HG03469 (cell line): ENCODE results near the gene TMEM79.

Experiments used
- ATAC-seq: cut with Tn5 transposase; IDR thresholded peaks from one replicate; pipeline ENCODE4 v1.9.1; 2021; ENCODE audit warnings: mild to moderate bottlenecking, moderate library complexity, moderate number of reproducible peaks; ENCODE audit not compliant: unreplicated experiment

TMEM79 gene, protein sequence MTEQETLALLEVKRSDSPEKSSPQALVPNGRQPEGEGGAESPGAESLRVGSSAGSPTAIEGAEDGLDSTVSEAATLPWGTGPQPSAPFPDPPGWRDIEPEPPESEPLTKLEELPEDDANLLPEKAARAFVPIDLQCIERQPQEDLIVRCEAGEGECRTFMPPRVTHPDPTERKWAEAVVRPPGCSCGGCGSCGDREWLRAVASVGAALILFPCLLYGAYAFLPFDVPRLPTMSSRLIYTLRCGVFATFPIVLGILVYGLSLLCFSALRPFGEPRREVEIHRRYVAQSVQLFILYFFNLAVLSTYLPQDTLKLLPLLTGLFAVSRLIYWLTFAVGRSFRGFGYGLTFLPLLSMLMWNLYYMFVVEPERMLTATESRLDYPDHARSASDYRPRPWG

DNA sequence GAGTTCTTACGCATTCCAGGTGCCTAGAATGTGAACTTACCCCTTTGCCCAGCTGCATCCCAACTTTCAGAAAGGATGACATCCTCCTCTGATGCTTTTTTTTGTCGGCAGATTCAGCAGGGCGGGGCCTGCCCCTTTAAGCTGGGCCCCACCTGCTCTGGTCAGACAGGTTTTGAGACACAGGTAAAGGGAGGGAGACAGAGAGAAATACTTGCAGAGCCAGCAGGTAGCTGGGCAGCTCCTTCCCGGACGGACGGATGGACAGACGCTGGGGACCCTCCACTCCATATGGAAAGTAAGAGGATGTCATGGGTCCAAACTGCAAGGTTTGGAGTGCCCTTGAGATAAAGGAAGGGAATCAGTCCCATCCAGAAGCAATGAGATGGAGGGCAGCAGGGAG, at the start of gene TMEM79:
TSS of gene TMEM79 (plus strand) at position 214 of the 400 bp plus-strand sequence. CDS start 902 bp downstream, outside the sequence.
- ATAC-seq, result no peak

DNA sequence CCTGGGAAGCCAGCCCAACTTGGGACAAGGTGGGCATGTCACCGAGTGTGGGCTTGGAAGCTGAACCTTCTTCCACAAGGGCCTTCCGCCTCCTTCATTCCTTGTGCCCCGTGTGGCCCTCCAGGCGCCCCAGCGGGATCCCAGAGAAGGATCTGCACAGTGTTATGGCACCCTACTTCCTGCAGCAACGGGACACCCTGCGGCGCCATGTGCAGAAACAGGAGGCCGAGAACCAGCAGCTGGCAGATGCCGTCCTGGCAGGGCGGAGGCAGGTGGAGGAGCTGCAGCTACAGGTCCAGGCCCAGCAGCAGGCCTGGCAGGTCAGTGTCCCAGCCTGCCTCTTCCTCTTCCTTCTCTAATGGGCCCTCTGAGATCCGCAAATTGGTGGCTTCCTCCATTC, 48.0 kb upstream of the TMEM79 start:
- ATAC-seq, result no peak

DNA sequence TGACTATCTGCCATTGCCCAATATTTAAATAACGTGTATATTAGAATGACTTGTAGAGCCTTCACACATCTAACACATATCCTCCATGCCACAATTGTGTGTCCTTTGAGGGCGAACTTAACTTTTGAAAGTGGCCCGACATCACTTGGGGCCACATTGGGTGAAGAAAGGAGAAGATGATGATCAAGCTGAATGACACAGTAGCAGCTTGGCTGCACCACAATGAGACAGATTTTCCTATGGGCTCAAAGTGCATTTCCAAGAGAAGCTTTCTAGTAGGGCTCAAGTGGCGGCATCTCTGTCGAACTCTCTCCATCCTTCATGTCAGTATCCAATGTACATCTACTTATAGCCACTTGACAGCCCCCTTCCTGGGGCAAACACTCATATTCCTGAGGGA, 45.9 kb upstream of the TMEM79 start:
- no peak for ATAC-seq

DNA sequence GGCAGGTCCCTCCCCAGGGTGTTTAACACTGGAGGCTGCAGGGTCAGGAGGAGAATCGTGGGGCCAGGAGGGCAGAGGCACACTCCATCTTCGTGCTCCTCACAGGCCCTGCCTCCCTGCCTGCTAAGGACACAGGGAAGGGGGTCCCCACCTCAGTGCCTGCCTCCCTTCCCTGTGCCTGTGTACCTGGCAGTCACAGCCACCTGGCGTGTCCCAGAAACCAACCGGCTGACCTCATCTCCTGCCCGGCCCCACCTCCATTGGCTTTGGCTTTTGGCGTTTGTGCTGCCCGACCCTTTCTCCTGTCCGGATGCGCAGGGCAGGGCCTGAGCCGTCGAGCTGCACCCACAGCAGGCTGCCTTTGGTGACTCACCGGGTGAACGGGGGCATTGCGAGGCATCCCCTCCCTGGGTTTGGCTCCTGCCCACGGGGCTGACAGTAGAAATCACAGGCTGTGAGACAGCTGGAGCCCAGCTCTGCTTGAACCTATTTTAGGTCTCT, 42.8 kb upstream of the TMEM79 start:
- ATAC-seq, result no peak

DNA sequence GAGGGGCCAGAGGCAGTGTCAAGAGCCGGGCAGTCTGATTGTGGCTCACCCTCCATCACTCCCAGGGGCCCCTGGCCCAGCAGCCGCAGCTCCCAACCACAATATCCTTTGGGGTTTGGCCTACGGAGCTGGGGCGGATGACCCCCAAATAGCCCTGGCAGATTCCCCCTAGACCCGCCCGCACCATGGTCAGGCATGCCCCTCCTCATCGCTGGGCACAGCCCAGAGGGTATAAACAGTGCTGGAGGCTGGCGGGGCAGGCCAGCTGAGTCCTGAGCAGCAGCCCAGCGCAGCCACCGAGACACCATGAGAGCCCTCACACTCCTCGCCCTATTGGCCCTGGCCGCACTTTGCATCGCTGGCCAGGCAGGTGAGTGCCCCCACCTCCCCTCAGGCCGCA, 42.2 kb upstream of the TMEM79 start, which contains the start of gene BGLAP:
TSS of gene BGLAP (plus strand) at position 259 of the 400 bp plus-strand sequence. CDS start at position 307, 48 bp downstream.
- no peak for ATAC-seq

DNA sequence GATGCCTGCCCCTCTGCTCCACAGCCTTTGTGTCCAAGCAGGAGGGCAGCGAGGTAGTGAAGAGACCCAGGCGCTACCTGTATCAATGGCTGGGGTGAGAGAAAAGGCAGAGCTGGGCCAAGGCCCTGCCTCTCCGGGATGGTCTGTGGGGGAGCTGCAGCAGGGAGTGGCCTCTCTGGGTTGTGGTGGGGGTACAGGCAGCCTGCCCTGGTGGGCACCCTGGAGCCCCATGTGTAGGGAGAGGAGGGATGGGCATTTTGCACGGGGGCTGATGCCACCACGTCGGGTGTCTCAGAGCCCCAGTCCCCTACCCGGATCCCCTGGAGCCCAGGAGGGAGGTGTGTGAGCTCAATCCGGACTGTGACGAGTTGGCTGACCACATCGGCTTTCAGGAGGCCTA, 41.4 kb upstream of the TMEM79 start:
- ATAC-seq, result no peak

DNA sequence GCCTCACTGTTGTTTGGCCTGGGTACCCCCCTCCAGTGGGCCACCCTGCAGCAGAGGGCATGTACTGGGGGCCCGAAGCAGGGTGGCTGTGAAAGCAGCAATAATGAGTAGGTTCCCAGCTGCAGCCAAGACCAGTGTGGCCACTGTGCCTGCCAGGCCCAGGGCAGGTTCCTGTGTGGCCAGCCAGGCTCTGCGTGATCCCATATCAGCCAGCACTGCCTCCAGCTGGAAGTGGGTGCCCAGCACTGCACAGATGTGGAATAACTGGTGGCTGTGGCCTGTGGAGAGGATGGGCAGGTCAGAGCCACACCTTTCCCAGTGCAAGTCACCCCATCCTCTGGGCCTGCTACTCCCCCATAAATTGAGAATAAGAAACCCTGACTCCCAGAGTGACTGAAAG, 40.0 kb upstream of the TMEM79 start:
- no peak for ATAC-seq

DNA sequence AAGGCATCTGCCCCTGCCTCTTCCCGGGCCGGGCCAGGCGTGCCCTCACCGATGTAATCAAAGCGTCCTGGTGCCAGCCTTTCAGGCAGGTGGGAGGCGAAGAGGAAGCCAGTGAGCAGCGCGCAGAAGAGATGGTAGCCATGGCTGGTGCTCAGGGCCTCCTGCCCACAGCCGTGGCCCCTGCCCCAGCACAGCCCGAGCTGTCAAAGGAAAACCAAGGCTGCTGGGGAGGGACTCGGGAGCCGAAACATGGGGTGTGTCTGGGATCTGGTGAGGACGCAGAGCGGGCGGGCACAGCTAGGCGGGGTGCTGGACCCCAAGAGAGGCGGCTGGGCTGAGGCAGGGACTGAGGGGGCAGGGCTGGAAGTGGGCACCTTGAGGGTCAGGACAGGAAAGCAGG, 39.4 kb upstream of the TMEM79 start:
- ATAC-seq, result no peak

DNA sequence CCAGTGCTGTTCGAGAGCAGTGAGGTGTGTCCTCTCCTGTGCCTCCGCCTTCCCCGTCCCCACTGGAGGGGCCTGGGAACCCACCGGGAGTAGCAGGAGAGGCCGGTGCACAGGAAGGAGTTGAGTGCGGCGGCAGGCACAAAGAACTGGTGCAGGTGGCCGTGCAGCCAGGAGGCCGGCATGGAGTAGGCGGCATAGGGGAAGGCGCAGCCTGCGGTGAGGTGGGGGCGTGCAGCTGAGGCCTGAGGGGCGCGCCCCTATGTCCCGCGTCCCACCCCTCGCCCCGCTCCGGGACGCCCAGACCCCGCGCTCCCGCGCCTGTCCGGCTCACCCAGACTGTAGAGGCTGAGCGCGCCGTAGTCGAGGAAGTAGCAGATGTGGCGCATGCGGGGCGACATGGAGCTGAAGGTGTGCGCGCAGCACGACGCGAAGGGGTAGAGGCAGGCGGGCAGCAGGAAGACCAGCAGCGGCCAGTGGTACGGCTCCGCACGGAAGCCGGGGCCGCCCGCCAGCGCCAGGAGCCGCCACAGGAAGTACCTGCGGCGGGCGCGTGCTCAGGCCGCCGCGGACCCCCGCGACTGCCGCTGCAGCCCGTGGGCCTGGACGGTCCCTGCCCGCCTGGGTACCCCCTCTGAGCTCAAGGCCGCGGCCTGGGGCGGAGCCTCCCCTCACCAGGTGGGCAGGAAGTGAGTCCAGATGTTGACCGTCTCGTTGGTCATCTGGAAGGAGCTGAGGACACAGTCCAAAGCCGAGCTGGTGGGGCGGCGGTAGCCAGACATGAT, 38.5 kb upstream of the TMEM79 start:
- no peak for ATAC-seq

DNA sequence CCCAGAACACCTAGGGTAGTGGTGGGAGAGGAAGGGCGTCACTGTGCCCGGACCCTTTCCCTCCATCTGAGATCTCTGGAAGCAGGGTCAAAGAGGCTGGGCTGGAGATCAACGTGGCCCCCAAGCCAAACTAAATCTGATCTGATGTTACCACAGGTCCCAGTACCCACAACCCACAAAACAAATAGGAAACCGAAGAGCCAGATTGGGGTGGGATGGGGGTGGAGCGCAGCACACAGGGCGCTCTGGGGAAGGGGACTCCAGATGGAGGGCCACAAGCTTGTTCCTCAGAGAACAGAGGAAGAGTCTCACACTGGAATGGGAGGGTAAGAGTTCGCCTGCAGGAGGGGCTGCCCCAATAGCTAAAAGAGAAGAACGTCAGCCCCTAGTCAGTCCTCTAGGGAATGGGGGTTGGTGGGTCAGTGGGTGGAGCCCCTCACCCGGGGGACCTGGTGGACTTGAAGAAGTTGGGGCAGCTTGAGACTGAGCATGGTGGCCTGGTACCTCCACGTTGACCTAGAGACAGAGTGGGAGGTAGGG, 37.8 kb upstream of the TMEM79 start:
- no peak for ATAC-seq

DNA sequence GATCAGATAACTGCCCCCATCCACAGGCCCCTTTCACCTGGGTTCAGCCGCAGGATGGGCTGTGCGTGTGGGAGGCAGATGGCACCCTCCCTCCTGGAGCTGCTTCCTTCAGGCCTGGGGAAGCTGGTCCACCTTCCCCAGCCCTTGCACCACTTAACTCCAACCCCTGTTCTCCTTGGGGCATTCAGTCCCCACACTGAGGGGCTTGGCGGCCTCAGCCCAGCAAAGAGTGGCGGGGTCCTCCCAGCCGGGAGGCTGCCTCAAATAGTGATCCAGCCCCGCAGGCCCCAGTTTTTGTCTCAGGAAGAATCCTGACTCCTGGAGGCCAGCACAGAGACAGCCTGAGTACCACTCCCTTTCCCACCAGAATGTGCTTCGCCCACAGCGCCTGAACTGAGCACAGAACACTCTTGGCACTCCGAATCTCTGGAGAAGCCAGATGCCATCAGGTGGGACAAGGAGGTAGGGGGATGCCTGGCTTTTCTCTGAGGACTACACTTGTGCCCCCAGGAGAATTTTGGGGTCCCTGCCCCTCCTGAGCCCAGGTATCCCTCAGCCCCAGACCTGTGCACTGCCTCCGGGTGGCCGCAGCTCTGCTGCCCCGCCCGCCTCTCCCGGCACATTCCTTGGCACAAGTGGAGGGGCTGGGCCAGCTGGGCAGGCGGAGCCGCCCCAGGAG, 37.2 kb upstream of the TMEM79 start:
- no peak for ATAC-seq

DNA sequence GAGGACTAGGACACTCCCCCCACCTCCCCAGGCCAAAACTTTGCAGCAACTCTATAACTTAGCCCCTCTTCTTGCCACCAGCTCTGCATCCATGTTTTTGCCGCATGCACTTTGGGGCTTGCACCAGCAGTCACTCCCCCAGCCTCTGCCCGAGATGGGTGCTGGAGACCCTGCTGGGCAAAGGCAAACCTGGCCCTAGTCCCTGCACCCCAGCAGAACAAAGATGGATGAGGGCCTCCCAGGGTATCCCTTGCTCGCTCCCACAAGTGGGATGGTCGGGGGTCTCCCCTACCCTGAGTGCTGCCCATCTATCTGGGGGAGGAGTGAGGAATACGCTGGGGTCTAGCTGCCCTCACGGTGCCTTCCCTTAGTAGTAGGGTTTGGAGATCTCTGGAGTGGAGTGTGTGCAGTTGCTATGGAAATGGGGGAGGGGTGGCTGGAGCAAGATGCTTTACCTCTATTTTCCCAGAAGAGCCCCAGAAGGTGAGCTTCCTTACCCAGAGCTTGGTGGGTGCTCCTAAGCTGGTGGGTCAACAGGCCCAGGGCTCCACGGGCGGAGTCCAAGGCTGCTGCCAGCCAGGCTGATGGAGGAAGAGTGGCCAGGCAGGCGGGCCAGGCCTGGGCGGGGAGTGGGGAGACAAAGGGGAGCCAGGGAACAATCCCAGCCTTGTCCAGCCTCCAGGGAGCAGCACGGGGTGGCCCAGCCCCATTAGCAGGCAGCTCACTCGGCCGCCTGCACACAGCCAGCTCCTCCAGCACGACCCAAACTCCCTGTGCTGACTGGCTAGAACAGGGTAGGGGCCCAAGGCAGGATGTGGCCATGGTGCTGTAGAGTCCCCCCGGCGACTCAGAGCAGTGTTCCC, 36.4 kb upstream of the TMEM79 start, which contains the start of gene PAQR6:
TSS of gene PAQR6 (minus strand) at position 597 of the 863 bp plus-strand sequence. CDS start 1,325 bp downstream, outside the sequence.
- no peak for ATAC-seq

DNA sequence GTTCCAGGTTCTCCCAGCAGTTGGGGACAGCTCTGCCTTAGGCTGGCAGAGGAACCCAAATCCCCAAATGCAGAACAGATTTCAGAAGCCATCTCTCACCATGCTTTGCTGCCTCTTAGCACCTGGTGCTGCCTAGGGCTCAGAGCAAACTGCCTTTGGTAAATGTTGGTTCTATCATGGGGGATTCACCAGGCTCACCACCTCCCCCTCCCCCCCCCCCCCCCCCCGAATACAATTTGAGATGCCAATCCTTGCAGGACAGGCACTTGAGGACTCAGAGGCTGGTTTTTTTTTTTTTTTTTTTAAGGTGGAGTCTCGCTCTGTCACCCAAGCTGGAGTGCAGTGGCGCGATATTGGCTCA, 35.8 kb upstream of the TMEM79 start:
- ATAC-seq, result no peak

DNA sequence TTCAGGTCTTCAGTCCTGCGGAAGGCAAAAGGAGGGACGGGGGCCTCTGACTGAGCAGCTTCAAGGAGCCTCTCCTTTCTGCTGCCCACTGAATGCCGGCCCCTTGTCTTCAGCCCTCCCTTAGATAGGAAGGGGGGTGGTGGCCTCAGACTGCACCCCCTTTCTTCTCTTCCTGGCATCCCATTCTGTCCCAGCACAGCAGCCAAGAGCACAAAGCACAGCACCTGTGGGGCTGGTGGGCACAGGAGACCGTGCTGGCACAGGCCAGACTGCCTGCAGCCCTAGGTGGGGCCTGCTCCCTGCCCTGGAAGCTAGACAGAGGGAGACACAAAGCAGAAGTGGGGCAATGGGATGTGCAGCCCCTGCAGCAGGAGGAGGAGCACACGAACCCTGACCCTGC, 34.5 kb upstream of the TMEM79 start:
- no peak for ATAC-seq

DNA sequence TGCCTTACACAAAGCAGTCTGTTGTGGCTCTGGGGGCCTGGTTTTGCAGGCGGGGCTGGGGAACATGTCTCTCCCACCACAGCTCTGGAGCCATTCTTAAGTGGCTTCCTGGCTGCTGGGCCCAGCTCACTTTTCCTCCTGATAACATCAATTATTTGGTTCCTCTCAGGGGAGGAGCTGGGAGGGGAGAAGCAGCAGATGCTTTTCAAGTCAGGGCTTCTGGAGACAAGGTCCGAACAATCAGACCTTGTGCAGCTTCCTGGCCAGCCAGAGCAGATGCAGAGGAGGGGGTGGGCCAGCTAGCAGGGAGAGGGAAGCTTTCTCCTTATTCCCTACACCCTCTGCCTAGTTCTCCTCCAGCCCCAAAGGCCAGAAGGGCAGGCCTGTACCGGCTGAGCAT, 32.6 kb upstream of the TMEM79 start:
- ATAC-seq, result no peak

DNA sequence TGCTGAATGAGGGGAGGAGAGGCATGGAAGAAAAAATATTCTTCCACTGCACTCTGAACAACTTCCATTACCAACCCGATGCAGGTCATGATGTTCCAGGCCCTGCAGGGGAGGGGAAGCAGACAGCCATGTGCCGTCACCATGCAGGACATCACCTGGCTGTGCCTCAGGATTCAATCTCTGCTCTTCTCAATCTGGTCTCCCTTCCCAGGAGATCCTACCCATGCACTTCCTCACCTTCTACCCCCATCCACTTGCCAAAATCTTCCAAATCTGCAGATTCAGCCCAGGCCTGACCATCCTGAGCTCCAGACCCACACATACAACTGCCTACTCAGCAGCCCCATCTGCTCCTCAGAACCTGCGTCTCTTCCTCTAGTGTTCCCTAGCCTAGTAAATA, 30.5 kb upstream of the TMEM79 start:
- ATAC-seq, result no peak

DNA sequence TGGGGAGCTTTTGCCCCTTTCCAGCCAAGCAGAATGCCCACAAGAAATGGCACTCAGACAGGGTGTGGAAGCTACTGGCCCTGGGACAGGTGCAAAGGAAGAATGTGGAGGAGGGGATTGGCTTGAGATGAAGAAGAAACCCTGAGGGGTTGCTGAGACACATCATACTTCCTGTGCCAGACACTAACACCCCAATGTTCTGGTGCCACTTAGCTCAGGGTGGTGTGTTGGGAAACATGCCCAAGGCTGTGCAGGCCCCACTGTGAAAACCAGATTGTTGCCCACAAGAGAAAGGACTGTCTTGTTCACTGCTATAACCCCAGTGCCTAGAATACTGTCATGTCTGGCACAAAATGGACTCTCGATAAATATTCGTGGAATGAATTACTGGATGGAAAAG, 26.4 kb upstream of the TMEM79 start:
- ATAC-seq, result no peak

DNA sequence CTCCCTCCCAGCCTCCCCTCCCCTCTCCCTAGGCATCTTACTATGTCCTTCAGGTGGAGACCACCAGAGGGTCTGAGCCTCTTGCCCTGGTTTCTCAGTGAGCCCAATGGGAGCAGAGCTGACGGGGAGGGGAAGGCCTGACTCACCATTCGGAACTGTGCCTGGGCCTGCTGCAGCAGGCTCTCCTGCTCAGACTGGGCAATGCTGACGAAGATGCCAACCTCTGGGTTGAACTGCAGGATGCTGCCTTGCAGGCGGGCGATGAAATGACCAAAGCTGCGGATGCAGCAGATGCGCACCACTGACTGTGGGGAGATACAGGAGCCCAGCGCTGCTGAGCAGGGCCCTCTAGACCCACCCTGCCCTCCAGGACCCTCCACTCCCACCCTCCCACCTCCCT, 25.3 kb upstream of the TMEM79 start:
- no peak for ATAC-seq

DNA sequence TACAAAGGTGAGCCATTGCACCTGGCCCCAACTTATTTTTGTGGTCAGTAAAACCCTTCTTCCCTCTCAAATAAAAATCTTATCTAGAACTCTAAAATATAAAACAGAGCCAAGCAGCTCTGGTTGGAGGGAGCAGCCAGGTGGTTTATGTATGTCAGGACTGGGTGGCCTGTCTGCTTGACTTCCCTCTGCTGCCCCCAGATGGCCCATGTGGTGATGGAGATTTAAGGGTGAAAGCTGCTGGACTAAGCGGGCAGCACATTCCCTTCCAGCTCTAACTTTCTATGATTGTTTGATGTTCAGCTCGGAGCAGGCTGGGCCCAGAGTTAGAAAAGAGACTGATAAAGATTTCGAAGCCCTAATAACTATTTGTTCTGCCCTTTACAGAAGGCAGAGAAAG, 24.3 kb upstream of the TMEM79 start:
- no peak for ATAC-seq

DNA sequence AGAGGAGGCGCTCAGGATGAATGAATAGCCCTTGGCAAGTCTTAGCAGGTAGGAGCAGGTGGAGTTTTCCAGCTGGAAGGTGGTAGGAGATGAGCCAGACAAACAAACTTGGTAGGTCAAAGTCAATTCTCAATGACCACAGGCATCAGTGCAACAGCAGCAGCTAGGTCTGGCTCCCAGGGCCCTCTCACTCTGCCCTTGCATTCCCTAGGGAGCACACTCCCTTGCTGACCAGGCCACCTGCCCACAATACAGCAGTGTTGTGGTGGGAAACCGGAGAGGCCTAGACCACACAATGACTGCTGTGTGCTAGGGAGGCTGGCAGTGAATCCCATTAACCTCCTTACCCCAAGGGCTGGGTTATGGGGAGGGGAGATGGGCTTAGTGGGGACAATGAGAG, 23.2 kb upstream of the TMEM79 start:
- no peak for ATAC-seq
